ENCODE measurements around the gene REEP2. TPM values are rescaled to one million over a fixed set of nuclear protein-coding genes. Genes with fewer than 3 reads are reported as not detected.
"Not testable (repeated sequence)": the region's sequence is repeated elsewhere in the genome, so short reads cannot be mapped to it uniquely, and the experiment has no call there.

REEP2 gene
- total and polyA plus RNA-seq, 11 donors: 1.6 to 11.2 (median 5.4) TPM

DNA sequence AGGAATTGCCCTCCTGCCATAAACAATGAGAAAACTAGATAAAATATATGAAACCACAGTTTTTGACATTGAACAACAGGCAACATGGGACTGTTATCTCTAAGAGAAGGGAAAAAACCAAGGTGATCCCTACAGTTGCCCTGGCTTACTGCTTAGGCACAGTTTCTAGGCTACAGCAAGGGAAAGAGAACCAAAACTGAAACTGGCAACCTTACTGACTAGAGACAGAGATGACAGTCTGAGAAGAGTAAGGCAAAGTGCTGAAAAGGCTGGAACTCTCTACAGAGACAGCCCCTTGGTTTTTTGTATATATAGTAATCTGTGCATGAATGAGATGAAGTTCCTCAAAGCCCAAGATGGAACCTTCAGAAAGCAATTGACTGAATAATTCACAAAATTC is 36.2 kb upstream of the REEP2 start:
- Histone ChIP-seq H3K4me1 (no peaks in the 10 kb centered on the region), H3K27ac (no peak overlapping the region), H3K9me3 (no peaks in the 10 kb centered on the region), H3K27me3 (no peaks in the 10 kb centered on the region), H3K36me3 (peaks cover 5 to 100% (median 96%) of the 10 kb centered on the region in 9 donors), H3K4me3 (no peak overlapping the region)
- DNase-seq (no peak), ATAC-seq (no peak)
- intact Hi-C loops (cut with DNase I): loop anchor here in 2 of 10 donors (10.0 kb wide), 2 partner anchors 48 to 178 kb away; partner anchors contain the start of gene KDM3B (in 1 of the 2)
- no peak for TF ChIP-seq POLR2A (IDR thresholded peaks at IDR 0.05)
- TF ChIP-seq, protein P1, sequence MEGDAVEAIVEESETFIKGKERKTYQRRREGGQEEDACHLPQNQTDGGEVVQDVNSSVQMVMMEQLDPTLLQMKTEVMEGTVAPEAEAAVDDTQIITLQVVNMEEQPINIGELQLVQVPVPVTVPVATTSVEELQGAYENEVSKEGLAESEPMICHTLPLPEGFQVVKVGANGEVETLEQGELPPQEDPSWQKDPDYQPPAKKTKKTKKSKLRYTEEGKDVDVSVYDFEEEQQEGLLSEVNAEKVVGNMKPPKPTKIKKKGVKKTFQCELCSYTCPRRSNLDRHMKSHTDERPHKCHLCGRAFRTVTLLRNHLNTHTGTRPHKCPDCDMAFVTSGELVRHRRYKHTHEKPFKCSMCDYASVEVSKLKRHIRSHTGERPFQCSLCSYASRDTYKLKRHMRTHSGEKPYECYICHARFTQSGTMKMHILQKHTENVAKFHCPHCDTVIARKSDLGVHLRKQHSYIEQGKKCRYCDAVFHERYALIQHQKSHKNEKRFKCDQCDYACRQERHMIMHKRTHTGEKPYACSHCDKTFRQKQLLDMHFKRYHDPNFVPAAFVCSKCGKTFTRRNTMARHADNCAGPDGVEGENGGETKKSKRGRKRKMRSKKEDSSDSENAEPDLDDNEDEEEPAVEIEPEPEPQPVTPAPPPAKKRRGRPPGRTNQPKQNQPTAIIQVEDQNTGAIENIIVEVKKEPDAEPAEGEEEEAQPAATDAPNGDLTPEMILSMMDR (IDR thresholded peaks at IDR 0.05): no peak

DNA sequence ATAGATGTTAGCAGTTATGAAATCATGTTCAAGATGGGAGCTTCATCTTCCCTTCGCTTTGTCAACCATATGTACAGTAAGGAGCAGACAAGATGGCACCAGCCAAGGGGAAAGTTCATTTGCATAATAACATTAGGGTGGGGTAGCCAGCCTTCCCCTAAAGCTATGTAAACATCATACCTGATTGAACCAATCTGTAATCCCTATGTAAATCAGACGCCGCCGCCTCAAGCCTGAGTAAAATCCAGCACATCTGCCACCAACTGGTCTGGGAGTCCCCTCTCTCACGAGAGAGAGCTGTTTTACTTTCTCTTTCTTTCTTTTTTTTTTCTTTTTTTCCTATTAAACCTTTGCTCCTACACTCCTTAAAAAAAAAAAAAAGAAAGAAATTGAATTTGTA is 30.8 kb upstream of the REEP2 start:
- no peaks in the 10 kb centered on the region for H3K9me3 ChIP-seq
- no peak overlapping the region for H3K4me3 ChIP-seq
- H3K36me3 ChIP-seq: peaks cover 0 to 84% (median 72%) of the 10 kb centered on the region in 9 donors
- DNase-seq (no peak), ATAC-seq (no peak)
- no peak for TF ChIP-seq POLR2A (IDR thresholded peaks at IDR 0.05)
- TF ChIP-seq, protein P1 (IDR thresholded peaks at IDR 0.05): no peak
- no peak overlapping the region for H3K27ac ChIP-seq
- 83 to 89% (median 86%) methylated on average over 5 of the region's 5 CpGs for WGBS, 4 donors
- intact Hi-C loops (cut with DNase I): loop anchor here in 2 of 10 donors (10.0 kb wide), 2 partner anchors 53 to 183 kb away; partner anchors contain the start of gene KDM3B (in 1 of the 2)
- H3K4me1 ChIP-seq: no peaks in the 10 kb centered on the region
- H3K27me3 ChIP-seq: no peaks in the 10 kb centered on the region

DNA sequence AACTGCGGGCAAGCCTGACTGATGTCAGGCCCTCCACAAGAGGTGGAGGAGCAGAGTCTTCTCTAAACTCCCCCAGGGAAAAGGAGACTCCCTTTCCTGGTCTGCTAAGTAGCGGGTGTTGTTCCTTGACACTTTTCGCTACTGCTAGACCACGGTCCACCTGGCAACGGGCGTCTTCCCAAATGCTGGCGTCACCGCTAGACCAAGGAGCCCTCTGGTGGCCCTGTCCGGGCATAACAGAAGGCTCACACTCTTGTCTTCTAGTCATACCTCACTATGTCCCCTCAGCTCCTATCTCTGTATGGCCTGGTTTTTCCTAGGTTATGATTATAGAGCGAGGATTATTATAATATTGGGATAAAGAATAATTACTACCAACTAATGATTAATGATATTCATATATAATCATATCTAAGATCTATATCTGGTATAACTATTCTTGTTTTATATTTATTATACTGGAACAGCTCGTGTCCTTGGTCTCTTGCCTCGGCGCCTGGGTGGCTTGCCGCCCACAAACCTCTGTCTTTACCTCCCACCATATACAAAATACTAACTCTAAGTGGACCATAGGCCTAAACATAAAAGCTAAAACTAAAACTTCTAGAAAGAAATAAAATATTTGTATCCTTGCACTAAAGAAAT is 27.7 kb upstream of the REEP2 start:
- not testable (repeated sequence) for H3K4me1 ChIP-seq, H3K27me3 ChIP-seq, H3K27ac ChIP-seq, H3K4me3 ChIP-seq, ATAC-seq, H3K9me3 ChIP-seq
- TF ChIP-seq, protein P1 (IDR thresholded peaks at IDR 0.05): peak; percentile 26 to 61 (median 54)
- peaks cover 0 to 86% (median 75%) of the 10 kb centered on the region in 9 donors for H3K36me3 ChIP-seq
- peak in 4 of 5 donors; percentile 26 to 73 (median 62) for DNase-seq
- intact Hi-C loops (cut with DNase I): loop anchor here in 2 of 10 donors (2.0 to 5.0 kb wide), 2 partner anchors 54 to 189 kb away; no protein-coding TSS in a partner anchor
- 71 to 78% (median 72%) methylated on average over 13 to 14 of the region's 14 CpGs for WGBS, 4 donors

DNA sequence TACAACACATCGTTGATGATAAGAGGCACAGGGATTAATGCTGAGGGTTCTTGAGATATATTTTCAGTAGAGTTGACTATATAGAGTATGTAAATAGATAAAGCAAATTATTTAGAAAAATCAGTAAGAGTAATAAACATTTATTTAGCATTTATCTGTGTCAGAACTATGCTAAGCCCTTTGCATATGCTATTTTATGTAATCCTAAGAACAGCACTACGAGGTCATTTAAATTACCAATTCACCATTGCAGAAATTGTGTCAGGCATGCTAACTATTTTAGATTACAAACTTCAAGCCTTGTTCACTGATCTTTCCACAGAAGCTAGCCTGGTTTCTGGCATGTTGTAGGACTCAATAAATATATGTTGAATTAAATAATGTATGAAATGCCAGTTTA is 20.4 kb upstream of the REEP2 start:
- TF ChIP-seq POLR2A (IDR thresholded peaks at IDR 0.05): no peak
- TF ChIP-seq, protein P1 (IDR thresholded peaks at IDR 0.05): no peak
- intact Hi-C loops (cut with DNase I): no loop called here
- Histone ChIP-seq H3K9me3 (no peaks in the 10 kb centered on the region), H3K4me1 (no peaks in the 10 kb centered on the region), H3K27me3 (no peaks in the 10 kb centered on the region), H3K36me3 (peaks cover 0 to 100% (median 97%) of the 10 kb centered on the region in 9 donors), H3K27ac (no peak overlapping the region), H3K4me3 (no peak overlapping the region)
- WGBS, 4 donors: 68 to 79% (median 73%) methylated on average over 2 of the region's 2 CpGs
- DNase-seq (no peak), ATAC-seq (no peak)

All from heart left ventricle (tissue), 16 donors.